ENCODE measurements around the gene C19orf12.

C19orf12 gene

DNA sequence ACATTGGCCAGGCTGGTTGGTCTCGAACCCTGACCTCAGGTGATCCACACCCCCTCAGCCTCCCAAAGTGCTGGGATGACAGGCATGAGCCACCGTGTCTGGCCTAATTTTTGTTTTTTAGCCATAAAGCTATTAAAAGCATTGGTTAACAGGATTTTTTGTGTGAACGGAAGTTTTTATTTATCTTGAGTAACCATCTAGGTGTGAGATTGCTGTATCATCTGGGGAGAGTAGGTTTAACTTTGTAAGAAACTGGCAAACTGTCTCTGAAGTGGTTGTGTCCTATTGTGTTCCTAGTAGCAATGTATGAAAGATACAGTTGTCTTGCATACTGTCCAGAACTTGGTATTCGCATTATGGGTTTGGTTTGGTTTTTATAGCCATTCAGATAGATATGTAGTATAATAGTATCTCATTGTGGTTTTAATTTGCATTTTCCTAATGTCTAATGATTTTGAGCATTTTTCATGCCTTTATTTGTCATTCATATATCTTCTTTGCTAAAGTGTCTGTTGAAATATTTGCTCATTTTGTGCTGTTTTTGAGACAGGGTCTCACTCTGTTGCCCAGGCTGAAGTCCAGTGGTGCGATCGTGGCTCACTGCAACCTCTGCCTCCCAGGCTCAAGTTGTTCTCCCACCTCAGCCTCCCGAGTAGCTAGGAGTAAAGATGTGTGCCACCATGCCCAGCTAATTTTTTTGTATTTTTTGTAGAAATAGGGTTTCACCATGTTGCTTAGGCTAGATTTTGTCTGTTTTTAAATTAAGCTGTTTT is 63.3 kb downstream of the C19orf12 start:
- no peak for DNase-seq

DNA sequence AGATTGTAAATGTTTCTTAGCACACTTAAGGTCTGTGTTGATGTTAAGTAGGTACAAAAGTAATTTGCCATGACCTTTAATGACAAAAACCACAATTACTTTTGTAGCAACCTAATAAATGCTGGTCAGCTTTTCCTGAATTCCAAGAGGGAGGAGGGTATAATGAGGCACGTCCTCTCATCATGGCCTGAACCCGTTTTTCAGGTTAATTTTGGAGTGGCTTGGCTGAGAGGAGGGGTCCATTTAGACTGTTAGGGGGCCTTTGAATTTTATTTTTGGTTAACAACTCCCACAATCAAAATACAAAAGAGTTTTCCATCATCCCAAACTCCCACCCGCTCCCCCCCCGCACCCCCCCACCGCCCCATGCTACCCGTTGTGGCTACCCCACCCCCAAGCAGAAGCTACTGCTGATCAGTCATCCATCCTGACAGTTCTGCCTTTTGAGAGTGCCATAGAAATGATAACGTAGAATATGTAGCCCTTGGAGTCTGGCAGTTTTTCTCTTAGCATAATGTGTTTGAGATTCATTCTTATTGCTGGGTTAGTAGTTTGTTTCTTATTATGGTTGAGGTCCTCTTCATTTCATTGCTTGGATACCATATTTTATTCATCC is 64.2 kb downstream of the C19orf12 start:
- DNase-seq: no peak
- intact Hi-C loops (cut with DNase I): no loop called here

More for the DNA sequence above, 63.3 kb downstream of the C19orf12 start:
- intact Hi-C loops (cut with DNase I): no loop called here
